Fibroblast of peridontal ligament (primary cell): ENCODE results near the gene ADRM1.

Experiments used
- DNase-seq: peaks from one replicate; pipeline ENCODE4 v3.0.0-alpha.2; 2010; ENCODE audit errors: extremely low read depth

Gene ADRM1

DNA sequence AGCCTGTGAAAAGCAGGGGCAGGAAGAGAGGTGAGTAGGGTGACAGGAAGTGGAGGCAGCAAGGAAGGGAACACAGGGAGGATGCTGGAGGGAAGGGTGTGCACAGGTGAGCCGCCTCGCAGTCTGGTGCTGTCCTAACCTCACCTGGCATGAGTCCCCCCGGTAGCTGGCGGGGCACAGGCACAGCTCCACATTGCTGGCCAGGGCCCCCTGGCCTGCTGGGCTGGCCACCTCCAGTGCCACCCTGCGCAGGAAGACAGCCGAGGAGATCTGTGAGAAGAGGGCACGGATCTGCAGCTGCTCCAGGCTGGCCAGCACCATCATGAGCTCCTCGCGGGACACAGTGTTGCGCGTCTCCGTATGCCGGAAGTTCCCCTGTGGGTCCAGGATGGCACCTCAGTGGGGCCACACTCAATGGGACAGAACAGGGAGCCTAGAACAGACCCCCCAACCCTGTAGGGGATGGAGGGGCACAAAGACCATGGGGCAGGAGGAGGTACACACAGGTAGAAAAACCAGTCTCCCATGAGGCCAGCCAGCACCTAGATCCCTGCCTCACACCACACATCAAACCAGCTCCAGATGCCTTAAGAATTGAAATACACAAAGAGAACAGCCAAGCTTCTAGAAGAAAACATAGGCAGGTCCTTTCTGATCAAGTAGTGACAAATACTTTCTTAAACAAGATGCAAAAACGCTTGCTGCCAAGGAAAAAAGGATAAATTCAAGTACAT is 22.5 kb downstream of the ADRM1 start:
- no peak for DNase-seq

DNA sequence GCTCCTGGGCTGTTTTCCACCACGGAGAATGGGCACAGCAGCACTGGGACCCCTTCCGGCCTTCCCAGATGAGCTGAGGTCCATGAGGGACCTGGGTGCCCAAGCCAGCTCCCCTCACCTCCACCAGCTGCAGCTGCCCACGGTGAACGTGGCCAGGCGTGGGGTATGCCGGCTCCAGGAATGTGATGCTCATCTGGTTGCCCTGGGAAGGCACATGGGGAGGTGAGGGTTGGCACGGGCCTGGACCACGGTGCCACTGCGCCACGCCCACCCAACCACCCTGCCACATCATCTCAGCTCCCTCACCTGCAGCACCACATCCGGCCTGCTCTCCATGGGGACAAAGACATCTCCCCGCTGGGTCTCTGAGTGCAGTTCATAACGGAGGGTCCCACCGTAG is 23.8 kb downstream of the ADRM1 start:
- DNase-seq = no peak

- no peak for DNase-seq
Measured at GRCh38 chr20:62326959-62327725, 24.3 kb downstream of the ADRM1 start.

DNA sequence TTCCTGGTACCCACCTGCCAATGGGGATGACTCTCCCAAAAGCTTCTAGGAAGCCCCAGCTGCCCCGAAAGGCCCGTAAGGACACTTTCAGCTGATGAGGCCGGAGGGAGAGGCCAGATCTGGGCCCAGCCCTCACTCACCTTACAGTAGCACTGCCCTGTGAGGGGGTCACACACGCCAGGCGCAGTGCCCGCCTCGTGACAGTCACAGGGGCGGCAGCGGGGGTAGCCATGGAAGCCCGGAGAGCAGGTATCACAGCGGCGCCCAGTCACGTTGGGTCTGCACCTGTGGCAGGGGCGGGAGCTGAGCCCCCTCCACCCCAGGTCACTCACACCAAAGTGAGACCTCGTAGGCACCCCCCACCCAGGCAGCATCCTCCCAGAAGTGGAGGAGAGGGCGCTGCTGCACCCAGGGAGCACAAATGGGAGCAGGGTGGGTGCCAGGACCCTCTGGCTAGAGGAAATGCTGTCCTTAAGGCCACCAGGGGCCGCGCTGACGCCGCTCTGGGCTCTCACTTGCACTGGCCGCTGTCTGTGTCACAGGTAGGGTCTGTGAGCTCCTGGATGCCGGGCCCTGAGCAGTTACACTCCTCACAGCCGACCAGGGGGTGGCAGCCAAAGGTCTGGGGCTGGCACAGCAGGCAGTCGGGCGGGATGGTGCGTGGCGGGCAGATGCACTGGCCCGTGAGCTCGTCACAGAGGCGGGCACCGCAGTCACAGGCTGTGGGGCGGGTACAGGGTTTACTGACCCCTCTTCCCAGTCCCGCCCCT is 25.1 kb downstream of the ADRM1 start:
- DNase-seq = no peak

GRCh38 chr20:62328684-62329388 is 26.0 kb downstream of the ADRM1 start:
- DNase-seq = no peak

DNA sequence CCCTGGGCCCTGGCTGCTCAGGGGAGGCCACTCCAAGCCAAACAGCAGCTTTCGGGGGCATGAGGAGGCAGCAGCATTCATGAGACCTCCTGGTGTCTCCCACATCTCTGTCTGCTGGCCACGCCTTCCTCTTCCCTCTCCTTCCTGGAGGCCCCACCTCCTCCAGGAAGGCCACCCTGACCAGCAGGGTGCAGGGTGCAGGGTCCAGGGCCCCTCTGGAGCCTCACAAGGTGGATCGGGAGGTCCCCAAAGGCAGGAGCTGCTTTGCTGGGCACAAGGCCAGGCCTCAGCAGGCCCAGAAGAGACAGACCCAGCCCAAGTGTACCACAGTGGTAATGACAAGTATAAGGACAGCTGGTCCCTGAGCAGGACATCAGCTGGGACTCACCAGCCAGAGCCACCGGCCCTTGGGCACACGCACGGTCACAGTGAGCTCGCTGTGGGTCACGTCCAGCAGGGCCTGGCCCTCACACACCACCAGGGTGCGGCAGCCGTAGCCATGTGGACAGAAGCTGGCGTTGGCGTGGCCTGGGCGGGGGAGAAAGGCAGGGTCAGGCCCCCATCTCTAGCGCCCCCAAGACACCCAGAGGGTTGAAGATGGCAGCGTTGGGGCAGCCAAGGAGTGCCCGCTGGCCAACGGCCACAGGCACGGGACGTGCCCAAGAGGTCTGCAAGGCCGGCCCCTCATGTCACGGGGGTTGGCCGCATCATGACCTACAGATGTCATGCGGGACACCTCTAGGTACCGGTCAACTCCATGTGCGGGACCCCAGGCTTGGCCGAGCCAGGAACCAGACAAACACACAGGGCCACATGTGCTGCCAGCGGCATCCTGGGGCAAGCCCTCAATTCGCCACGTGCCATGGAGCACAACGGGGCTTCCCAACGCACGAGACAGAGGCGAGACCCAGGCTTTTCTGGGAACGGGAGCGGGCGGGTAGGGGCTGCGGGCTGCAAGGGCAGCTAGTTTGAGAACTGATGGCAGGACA is 26.9 kb downstream of the ADRM1 start:
- DNase-seq = no peak

GRCh38 chr20:62330576-62331317 is 27.9 kb downstream of the ADRM1 start:
- no peak for DNase-seq

DNA sequence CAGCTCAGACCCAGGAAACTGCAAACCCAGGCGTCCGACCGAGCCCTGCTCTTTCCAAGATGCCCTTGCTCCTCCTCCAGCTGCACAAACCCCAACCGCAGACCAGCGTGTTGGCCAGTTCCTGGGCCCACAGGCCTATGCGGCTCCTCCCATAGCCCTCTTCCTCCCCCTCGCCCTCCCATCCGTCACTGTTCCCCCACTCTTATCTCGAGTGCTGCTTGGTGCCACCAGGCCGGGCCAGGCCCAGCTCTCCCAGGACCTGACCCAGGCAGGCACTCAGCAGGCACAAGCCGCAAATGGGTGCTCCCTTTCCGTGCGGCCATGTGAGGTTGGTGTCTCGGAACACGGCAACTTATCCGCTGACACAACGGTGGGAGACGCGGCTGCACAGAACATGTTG is 28.6 kb downstream of the ADRM1 start:
- DNase-seq = no peak

DNA sequence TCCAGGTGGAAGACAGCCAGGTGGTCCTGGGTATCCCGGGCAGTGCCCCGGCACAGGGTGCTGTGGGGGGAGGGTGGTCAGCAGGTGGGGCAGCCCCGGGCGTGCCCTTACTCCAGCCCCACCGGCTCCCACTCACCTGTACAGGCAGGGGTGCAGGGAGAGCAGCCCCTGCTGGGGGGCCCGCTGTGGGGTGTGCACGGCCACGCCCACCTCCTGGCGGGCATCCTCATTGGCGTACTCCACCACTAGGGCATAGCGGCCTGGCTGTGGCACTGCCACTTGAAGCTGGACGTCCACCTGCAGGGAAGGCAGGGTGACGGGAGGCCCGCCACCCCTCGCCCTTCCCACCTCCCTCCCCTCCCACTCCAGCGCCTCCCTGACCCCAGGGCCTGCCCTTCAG is 29.6 kb downstream of the ADRM1 start:
- no peak for DNase-seq

GRCh38 chr20:62332989-62333819 is 30.4 kb downstream of the ADRM1 start:
- DNase-seq = no peak

DNA sequence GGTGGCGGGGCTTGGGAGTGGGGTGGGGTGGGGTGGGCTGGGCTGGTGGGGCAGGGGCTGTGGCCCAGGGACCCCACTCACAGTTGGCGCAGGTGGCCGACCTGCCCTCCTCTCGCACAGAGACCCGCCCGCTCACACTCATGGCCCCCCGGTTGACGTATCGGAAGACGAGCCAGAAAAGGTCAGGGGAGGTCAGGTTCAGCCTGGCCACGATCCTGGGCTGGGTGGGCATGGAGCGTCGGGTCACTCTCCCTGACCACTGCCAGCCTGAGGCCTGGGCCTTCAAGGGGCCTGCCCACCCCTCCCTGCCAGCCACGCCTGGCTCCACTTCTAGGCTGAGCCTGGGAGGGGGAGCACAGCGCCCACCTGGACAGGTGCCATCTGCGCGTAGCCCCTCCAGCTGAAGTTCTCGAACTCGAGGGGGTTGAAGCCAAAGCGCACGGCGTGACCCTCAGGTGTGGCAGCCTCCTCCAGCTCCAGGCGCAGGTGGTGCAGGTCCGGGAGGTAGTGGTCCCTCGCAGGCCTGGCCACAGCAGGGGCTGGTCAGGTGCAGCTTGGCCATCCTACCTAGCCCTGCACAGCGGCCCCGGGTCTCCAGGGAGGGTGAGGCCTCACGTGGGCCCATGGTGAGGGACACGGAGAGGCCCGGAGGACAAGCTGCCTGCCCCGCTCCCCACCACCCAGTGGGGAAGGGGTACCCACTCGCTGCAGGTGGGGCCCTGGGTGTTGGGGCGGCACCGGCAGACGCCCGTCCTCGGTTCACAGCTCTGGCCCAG is 31.2 kb downstream of the ADRM1 start:
- DNase-seq = no peak

- DNase-seq = no peak
Measured at GRCh38 chr20:62334881-62335280, 32.1 kb downstream of the ADRM1 start.

- DNase-seq = no peak
Measured at GRCh38 chr20:62335532-62335931, 32.7 kb downstream of the ADRM1 start.

GRCh38 chr20:62336329-62336728 is 33.5 kb downstream of the ADRM1 start:
- DNase-seq = no peak

- no peak for DNase-seq
Measured at GRCh38 chr20:62336775-62337557, 34.2 kb downstream of the ADRM1 start.

- DNase-seq = no peak
Measured at GRCh38 chr20:62337558-62338293, 34.9 kb downstream of the ADRM1 start.

- DNase-seq = no peak
Measured at GRCh38 chr20:62338294-62338620, 35.5 kb downstream of the ADRM1 start.
